NCI-H82 treated with DMSO at 0.1 percent for 48 hours (cell line): ENCODE results near the gene ZRANB1.
A peak's percentile ranks its signal among the peaks of the same experiment; 100 is the strongest.

Experiments
- DNase-seq: peaks from one replicate; lab custom pipeline; 2025; ENCODE audit not compliant: unreplicated experiment; lab: John Stamatoyannopoulos, UW

Gene ZRANB1

GRCh38 chr10:124918906-124919305, 23.0 kb upstream of the ZRANB1 start:
- DNase-seq, result no peak

GRCh38 chr10:124921261-124921660, 20.7 kb upstream of the ZRANB1 start:
- no peak for DNase-seq

- DNase-seq, result no peak
Measured at GRCh38 chr10:124923684-124924083, 18.2 kb upstream of the ZRANB1 start.

GRCh38 chr10:124926548-124926947, 15.4 kb upstream of the ZRANB1 start:
- no peak for DNase-seq

GRCh38 chr10:124928087-124928486, 13.8 kb upstream of the ZRANB1 start:
- peak; percentile 35 for DNase-seq

GRCh38 chr10:124928545-124928944, 13.4 kb upstream of the ZRANB1 start:
- DNase-seq, result no peak

GRCh38 chr10:124935946-124936345, 6.0 kb upstream of the ZRANB1 start:
- no peak for DNase-seq

GRCh38 chr10:124936813-124937212, 5.1 kb upstream of the ZRANB1 start:
- no peak for DNase-seq

- DNase-seq, result no peak
Measured at GRCh38 chr10:124939290-124939689, 2.6 kb upstream of the ZRANB1 start.

- no peak for DNase-seq
Measured at GRCh38 chr10:124942317-124943169, 620 bp downstream of the ZRANB1 start.

GRCh38 chr10:124943301-124944092, 1.6 kb downstream of the ZRANB1 start:
- DNase-seq, result no peak

- DNase-seq, result no peak
Measured at GRCh38 chr10:124944982-124945381, 3.1 kb downstream of the ZRANB1 start.

- DNase-seq, result no peak
Measured at GRCh38 chr10:124946945-124947344, 5.0 kb downstream of the ZRANB1 start.

- DNase-seq, result no peak
Measured at GRCh38 chr10:124949543-124949942, 7.6 kb downstream of the ZRANB1 start.

GRCh38 chr10:124952123-124952522, 10.2 kb downstream of the ZRANB1 start:
- no peak for DNase-seq

GRCh38 chr10:124953421-124953820, 11.5 kb downstream of the ZRANB1 start:
- DNase-seq, result no peak

- no peak for DNase-seq
Measured at GRCh38 chr10:124955243-124955642, 13.3 kb downstream of the ZRANB1 start.

- DNase-seq, result no peak
Measured at GRCh38 chr10:124955868-124956267, 13.9 kb downstream of the ZRANB1 start.

GRCh38 chr10:124956764-124957163, 14.8 kb downstream of the ZRANB1 start:
- DNase-seq, result no peak

- no peak for DNase-seq
Measured at GRCh38 chr10:124957404-124957947, 15.6 kb downstream of the ZRANB1 start.

- DNase-seq, result no peak
Measured at GRCh38 chr10:124959564-124959963, 17.6 kb downstream of the ZRANB1 start.

- no peak for DNase-seq
Measured at GRCh38 chr10:124961248-124961570, 19.3 kb downstream of the ZRANB1 start.
